Psoas muscle (tissue), 8 donors: ENCODE measurements around the gene SFSWAP. TPM values are rescaled to one million over a fixed set of nuclear protein-coding genes. Genes with fewer than 3 reads are reported as not detected.

Experiments
- ATAC-seq, 4 donors: fragments of 200-7000 bp; cut with Tn5 transposase; one replicate each; pipeline ENCODE4 v1.9.1; 2020; ENCODE audit warnings: moderate library complexity in 3 of 4, mild to moderate bottlenecking in 2 of 4
- DNase-seq, 2 donors: peaks; one replicate each; pipeline ENCODE4 v3.0.0-alpha.2; 2020
- H3K27ac ChIP-seq: fragments of 200-600 bp; one replicate; pipeline ENCODE4 v1.8.0; 2022
- H3K27me3 ChIP-seq, 3 donors: fragments of 200-600 bp in 1 of 3; one replicate each; pipeline versions ENCODE4 v1.6.1 to v1.8.0; 2013 to 2022; ENCODE audit warnings: low read length in 2 of 3, mild to moderate bottlenecking in 2 of 3, moderate library complexity in 1 of 3; ENCODE audit not compliant: insufficient read depth in 3 of 3
- H3K36me3 ChIP-seq, 2 donors: fragments of 200-600 bp in 1 of 2; one replicate each; pipeline versions ENCODE4 v1.6.1 to v1.8.0; 2013 to 2022; ENCODE audit warnings: low read depth in 1 of 2, mild to moderate bottlenecking in 1 of 2, moderate library complexity in 1 of 2; ENCODE audit not compliant: insufficient read depth in 1 of 2
- H3K4me1 ChIP-seq: fragments of 200-600 bp; one replicate; pipeline ENCODE4 v1.8.0; 2022
- H3K4me3 ChIP-seq: fragments of 200-600 bp; one replicate; pipeline ENCODE4 v1.8.0; 2022; ENCODE audit warnings: mild to moderate bottlenecking
- H3K9me3 ChIP-seq: fragments of 200-600 bp; one replicate; pipeline ENCODE4 v1.8.0; 2022
- WGBS, 3 donors: extraction: QIAGEN DNeasy Blood & Tissue Kit; methylation state at CpG; one replicate each; pipeline versions ENCODE4 v1.1.6 to v1.1.7; 2013; 5-methylcytosine and 5-hydroxymethylcytosine counted together
- intact Hi-C, 2 donors: fragments of 100-400 bp; cut with DNase I; formaldehyde crosslinking; loops; one replicate each; pipeline versions ENCODE4 v1.11.0 to v1.14.2; 2022
- polyA plus RNA-seq, 3 donors: library from polyadenylated mRNA; stranded (reverse); fragments of 200-250 nt; gene quantifications; one replicate each; pipeline ENCODE4 v1.2.3, GENCODE V29; 2013
- total RNA-seq, 4 donors: library from RNA; stranded (reverse); fragmentation: NEBNext Ultra II Directional in 2 of 4; extraction: Animal tissue kit (Norgen Biotek cat#: 25700) in 2 of 4; gene quantifications; one replicate each; pipeline versions ENCODE4 v1.2.1 to v1.2.4, GENCODE V29; 2021 to 2023
- TF ChIP-seq, protein P1 (sequence below): fragments of 200-600 bp; IDR thresholded peaks from one replicate; pipeline ENCODE4 v1.8.0; 2022; ENCODE audit warnings: antibody characterized with exemption
- donor health status: healthy with polysubstance abuse.
- donor health status: DM: no; HTN: no; CAD: no; lungs with moderate emphysema.
- donor health status: Bipolar disorder and iron deficiency.
- donor health status: healthy.
- donor health status: DM: yes; HTN: yes; CAD: no.
- donor health status: DM: no; HTN: no; CAD: no.
- donor health status: DM: no; HTN: no; CAD: no.
- donor health status: DM: yes; HTN: yes; CAD: no.

SFSWAP gene
- total and polyA plus RNA-seq, 7 donors: 19.4 to 34.3 (median 23.5) TPM

DNA sequence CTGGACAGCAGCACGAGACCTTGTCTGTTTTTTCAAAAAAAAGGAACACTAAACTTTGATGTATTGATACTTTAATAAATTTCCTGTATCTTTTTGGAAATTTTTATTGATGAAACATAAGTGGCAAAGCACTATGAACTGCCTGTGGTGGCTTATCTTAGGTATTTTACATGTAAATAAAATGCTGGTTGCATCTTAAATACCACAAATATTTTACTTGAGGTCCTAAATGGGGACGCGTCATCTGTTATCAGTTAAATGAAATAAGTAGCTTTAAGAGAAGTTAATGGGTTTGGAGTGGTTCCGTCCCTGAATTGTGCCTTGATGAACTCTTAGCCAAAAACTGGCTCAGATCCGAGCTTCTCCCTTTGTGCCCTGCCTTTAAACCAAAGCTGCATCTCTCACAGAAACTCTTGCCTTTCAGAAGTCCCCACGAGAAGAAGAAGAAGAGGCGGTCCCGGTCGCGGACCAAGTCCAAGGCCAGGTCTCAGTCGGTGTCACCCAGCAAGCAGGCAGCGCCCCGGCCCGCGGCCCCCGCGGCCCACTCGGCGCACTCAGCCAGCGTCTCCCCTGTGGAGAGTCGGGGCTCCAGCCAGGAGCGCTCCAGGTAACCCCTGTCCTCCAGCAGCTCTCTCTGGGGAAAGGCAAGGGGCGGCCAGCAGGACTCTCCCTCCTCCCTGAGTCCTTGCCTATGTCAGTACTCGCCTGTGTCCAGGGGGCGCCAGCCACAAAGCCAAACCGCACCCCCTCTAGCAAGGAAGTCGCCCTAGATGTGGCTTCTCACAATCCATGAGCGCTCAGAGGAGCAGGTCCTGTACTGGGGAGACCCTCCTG lies 86.1 kb downstream of the SFSWAP start:
- DNase-seq: no peak

DNA sequence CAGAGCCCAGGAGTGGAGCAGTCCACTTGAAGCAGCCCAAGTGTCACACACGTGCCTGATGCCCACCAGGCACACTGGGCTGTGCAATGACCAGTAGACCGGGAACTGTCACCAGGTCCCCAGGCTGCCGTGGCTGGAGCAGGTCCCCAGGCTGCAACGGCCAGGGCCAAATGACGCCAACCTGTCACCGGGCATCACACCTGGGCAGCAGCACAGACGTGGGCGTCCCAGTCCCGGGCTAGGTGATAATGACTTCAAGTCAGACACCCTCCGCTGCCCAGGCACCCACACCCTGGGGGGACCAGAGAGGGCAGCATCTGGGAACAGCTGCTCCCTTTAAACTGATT lies 86.7 kb downstream of the SFSWAP start:
- 84 to 86% (median 86%) methylated on average over 10 of the region's 10 CpGs for WGBS, 3 donors
- peaks cover 6 to 83% of the 10 kb centered on the region in 2 donors for H3K36me3 ChIP-seq
- peak in 1 of 4 donors; percentile 23 for ATAC-seq

More for the DNA sequence above, 86.1 kb downstream of the SFSWAP start:
- H3K4me3 ChIP-seq: no peak overlapping the region
- TF ChIP-seq, protein P1, sequence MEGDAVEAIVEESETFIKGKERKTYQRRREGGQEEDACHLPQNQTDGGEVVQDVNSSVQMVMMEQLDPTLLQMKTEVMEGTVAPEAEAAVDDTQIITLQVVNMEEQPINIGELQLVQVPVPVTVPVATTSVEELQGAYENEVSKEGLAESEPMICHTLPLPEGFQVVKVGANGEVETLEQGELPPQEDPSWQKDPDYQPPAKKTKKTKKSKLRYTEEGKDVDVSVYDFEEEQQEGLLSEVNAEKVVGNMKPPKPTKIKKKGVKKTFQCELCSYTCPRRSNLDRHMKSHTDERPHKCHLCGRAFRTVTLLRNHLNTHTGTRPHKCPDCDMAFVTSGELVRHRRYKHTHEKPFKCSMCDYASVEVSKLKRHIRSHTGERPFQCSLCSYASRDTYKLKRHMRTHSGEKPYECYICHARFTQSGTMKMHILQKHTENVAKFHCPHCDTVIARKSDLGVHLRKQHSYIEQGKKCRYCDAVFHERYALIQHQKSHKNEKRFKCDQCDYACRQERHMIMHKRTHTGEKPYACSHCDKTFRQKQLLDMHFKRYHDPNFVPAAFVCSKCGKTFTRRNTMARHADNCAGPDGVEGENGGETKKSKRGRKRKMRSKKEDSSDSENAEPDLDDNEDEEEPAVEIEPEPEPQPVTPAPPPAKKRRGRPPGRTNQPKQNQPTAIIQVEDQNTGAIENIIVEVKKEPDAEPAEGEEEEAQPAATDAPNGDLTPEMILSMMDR: no peak
- H3K36me3 ChIP-seq: peaks cover 6 to 82% of the 10 kb centered on the region in 2 donors
- 87 to 94% (median 92%) methylated on average over 27 to 28 of the region's 28 CpGs for WGBS, 3 donors
- intact Hi-C loops: no loop called here
- H3K27ac ChIP-seq: no peak overlapping the region
- no peaks in the 10 kb centered on the region for H3K27me3 ChIP-seq
- no peaks in the 10 kb centered on the region for H3K9me3 ChIP-seq
- no peaks in the 10 kb centered on the region for H3K4me1 ChIP-seq
- ATAC-seq: no peak

DNA sequence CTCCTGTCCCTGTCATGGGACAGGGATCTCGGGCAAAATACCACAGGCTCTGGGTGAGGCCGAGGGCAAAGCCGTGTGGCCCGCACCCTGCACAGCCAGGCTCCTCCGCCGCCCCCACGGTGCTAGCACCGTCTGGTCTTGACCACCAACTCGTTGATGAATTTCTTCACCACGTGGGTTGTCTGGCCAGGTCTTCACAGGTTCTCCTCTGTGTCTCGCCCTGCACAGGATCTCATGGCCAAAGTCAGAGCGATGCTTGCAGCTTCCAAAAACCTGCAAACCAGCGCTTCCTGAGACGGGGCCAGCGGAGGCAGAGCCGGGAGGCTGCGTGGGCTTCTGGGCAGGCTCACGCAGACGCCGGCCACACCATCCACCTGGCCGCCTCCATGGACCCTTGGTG lies 88.3 kb downstream of the SFSWAP start:
- Histone ChIP-seq H3K36me3 (peaks cover 6 to 75% of the 10 kb centered on the region in 2 donors), H3K4me1 (no peaks in the 10 kb centered on the region), H3K27ac (no peak overlapping the region), H3K27me3 (no peaks in the 10 kb centered on the region), H3K4me3 (no peak overlapping the region), H3K9me3 (no peaks in the 10 kb centered on the region)
- intact Hi-C loops: no loop called here
- 88 to 92% (median 91%) methylated on average over 21 of the region's 21 CpGs for WGBS, 3 donors
- TF ChIP-seq, protein P1: no peak
- no peak for DNase-seq
- ATAC-seq: no peak

More for the DNA sequence above, 86.7 kb downstream of the SFSWAP start:
- intact Hi-C loops: no loop called here
- Histone ChIP-seq H3K9me3 (no peaks in the 10 kb centered on the region), H3K4me3 (no peak overlapping the region), H3K27me3 (no peaks in the 10 kb centered on the region), H3K27ac (no peak overlapping the region), H3K4me1 (no peaks in the 10 kb centered on the region)
- TF ChIP-seq, protein P1: no peak
- no peak for DNase-seq

DNA sequence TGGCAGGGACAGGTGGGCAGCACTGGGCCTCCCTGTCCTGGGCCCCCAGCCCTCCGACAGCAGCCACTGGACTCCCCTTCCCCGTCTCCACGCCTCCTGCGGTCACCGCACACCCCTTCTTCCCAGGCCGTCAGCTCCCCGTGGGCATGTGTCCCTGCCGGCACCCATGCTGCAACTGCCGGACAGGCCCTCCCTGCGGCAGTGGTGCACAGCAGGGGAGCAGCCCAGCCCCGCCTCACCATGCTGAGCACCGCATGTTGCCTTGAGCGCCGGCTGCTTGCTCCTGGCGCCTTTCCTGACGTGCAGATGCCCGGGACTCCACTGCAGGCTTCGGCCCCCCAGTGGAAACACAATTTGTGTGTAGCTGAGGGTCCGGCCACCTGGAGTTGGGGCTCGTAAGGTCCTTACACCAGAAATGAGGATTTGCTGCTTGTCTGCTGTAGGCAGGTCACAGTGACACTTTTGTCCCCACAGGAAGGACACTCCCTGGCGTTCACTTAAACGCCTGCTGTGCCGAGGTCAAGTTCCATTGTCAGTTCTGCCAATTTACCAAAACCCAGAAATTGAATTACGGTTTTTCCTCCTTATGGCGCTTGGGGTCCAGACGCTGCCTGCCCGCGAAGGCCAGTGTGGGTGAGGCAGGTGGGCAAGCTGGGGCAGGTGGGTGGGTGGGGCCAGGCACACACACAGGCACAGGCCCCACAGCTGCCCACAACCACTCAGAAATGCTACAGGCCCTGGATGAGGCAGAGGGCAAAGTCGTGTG lies 89.1 kb downstream of the SFSWAP start:
- 82 to 88% (median 83%) methylated on average over 29 of the region's 29 CpGs for WGBS, 3 donors
- intact Hi-C loops: no loop called here
- no peak for DNase-seq
- Histone ChIP-seq H3K27ac (no peak overlapping the region), H3K4me1 (no peaks in the 10 kb centered on the region), H3K36me3 (peaks cover 6 to 67% of the 10 kb centered on the region in 2 donors), H3K27me3 (no peaks in the 10 kb centered on the region), H3K9me3 (no peaks in the 10 kb centered on the region), H3K4me3 (no peak overlapping the region)
- ATAC-seq: peak in 1 of 4 donors; percentile 36
- TF ChIP-seq, protein P1: no peak
